ENCODE results near the gene GUCY1A2.
"Not testable (repeated sequence)": the region's sequence is repeated elsewhere in the genome, so short reads cannot be mapped to it uniquely, and the experiment has no call there.

The GUCY1A2 gene, protein sequence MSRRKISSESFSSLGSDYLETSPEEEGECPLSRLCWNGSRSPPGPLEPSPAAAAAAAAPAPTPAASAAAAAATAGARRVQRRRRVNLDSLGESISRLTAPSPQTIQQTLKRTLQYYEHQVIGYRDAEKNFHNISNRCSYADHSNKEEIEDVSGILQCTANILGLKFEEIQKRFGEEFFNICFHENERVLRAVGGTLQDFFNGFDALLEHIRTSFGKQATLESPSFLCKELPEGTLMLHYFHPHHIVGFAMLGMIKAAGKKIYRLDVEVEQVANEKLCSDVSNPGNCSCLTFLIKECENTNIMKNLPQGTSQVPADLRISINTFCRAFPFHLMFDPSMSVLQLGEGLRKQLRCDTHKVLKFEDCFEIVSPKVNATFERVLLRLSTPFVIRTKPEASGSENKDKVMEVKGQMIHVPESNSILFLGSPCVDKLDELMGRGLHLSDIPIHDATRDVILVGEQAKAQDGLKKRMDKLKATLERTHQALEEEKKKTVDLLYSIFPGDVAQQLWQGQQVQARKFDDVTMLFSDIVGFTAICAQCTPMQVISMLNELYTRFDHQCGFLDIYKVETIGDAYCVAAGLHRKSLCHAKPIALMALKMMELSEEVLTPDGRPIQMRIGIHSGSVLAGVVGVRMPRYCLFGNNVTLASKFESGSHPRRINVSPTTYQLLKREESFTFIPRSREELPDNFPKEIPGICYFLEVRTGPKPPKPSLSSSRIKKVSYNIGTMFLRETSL

DNA sequence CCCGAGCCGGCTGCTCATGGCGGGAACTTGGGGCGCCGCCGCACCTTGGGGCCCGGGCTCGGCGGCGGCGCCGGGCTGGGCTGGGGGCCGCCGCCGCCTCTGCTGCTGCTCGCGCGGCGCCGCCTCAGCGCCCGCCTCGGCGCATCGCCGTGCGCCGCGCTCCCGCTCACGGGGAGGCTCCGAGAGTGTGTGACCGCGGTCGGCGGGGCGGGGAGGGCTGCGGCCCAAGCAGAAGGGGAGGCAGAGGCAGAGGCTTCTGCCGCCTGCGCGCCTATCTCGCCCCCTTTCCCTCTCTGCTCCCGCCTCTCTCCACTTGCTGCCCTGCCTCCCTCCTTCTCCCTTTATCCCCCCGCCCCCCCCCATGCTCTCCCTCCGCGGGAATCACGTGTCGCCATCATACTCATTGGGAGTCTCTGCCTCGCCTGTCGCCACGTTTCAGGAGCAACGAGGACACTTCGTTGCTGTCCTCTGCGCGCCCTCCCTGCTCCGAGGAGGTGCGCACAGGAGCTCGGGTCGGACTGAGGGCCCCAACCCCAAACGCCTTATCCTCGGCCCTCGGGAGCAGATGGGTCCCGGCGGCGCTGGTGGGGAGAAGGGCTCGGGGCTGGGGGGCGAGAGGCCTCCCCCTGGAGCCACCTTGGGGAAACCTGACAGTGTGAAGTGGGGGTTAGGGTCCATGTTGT lies at the start of gene GUCY1A2:
GUCY1A2 (minus strand) TSS at position 258 of the 683 bp plus-strand sequence. CDS start 421 bp downstream, outside the sequence.
- DNase-seq (ENCODE audit: extremely low spot score, insufficient read length, low read depth) (no peak), FAIRE-seq (no peak)

- DNase-seq (ENCODE audit: extremely low spot score, insufficient read length, low read depth), result no peak
- no peak for FAIRE-seq
Observed at GRCh38 chr11:107054391-107054790, 36.1 kb upstream of the GUCY1A2 start.

GRCh38 chr11:107051332-107051731 lies 33.1 kb upstream of the GUCY1A2 start:
- not testable (repeated sequence) for FAIRE-seq; DNase-seq (ENCODE audit: extremely low spot score, insufficient read length, low read depth)

DNA sequence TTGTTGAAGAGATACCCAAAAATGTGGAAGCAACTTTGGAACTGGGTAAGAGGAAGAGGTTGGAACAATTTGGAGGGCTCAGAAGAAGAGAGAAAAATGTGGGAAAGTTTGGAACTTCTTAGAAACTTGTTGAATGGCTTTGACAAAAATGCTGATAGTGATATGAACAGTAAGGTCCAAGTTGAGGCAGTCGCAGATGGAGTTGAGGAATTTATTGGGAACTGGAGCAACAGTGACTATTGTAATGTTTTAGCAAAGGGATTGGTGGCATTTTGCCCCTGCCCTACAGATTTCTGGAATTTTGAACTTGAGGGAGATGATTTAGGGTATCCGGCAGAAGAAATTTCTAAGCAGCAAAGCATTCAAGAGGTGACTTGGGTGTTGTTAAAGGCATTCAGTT lies 32.6 kb upstream of the GUCY1A2 start:
- DNase-seq (ENCODE audit: extremely low spot score, insufficient read length, low read depth); FAIRE-seq: not testable (repeated sequence)

- DNase-seq (ENCODE audit: extremely low spot score, insufficient read length, low read depth) (no peak), FAIRE-seq (no peak)
Observed at GRCh38 chr11:107050121-107050520, 31.8 kb upstream of the GUCY1A2 start.

DNA sequence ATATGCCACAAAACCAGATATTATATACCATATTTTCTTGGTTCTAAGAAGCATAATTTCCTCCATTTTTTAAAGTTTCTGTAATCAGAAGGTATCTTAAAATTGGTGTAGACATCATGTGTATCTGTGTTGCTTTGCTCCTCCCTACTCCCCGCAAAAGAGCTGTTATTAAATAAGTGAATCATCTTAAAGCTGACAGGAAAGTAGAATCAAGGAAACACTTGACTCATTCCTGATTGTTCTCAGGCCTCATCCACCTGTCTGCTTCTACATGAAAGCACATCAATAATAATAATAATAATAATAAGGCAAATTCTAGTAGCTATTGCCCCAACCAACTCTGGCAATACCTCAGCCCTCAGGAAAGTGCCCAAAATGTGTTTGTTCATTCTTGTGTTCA lies 26.2 kb upstream of the GUCY1A2 start:
- FAIRE-seq (no peak), DNase-seq (ENCODE audit: extremely low spot score, insufficient read length, low read depth) (no peak)

GRCh38 chr11:107043242-107044006 lies 25.1 kb upstream of the GUCY1A2 start:
- no peak for DNase-seq (ENCODE audit: extremely low spot score, insufficient read length, low read depth)
- FAIRE-seq, result peak; percentile 44

DNA sequence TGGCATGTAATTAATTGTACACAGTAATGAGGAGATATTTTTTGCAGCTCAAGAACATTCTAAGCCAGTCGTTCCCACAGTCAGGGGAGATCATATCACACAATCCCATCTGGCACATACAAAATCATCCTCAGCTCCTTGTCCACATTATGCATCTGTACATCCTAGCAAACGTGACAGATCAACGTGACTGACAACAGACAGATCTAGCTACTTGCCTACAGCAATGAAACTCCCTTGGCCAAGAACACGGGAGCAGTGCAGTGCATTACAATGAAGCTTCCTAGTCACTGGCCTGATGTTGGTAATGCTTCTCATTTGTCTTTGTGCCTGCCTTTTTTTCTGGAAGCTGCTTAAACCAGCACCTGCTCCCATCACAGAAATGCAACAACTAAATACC lies 24.5 kb upstream of the GUCY1A2 start:
- DNase-seq (ENCODE audit: extremely low spot score, insufficient read length, low read depth), result no peak
- no peak for FAIRE-seq

DNA sequence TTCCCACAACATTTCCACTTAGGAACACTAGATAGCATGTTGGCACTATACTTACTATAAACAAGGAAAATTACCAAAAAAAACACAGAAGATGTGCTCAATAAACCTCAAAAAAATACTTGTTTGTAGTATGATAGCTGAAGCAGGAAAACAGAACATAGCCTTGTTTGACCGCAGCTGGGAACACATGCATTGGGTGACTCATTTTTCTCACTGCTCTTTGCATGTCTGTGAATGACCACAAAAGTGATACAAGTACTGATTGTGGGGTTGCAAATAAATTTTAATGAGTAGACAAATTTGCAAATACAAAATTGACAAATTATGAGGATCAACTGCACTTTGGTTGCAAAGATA lies 22.8 kb upstream of the GUCY1A2 start:
- DNase-seq (ENCODE audit: extremely low spot score, insufficient read length, low read depth) (no peak), FAIRE-seq (no peak)

DNA sequence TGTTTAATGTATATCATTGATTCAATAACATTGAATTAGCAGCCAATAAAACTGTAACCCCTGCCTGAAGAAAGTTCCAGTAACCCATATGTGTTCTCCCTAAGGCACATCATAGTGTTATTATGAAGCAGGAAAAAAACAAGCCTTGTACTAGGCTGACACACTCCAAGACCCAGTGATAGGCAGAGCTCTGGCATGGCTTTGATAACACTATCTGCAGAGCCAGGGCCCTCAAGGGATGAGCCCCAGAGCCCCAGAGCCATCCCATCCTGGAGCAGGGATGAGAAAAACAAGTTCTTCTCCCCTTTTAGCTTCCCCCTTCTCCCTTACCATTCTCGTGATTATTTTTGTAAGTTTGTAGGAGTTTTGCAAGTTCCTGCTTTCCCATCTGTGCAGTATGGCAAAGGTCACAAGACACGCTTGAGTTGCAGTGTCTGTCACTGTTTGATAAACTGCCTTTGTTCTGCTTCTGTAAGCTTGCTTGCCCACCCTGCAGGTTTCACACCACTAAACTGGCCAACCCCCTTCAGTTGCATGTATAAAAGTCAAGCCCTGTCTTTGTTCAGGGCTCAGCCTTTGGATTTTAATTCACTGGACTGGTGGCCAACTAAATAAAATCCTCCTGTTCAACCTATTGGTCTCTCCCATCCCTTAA lies 22.3 kb upstream of the GUCY1A2 start:
- no peak for FAIRE-seq
- no peak for DNase-seq (ENCODE audit: extremely low spot score, insufficient read length, low read depth)

- DNase-seq (ENCODE audit: extremely low spot score, insufficient read length, low read depth) (no peak), FAIRE-seq (no peak)
Observed at GRCh38 chr11:107025673-107026072, 7.4 kb upstream of the GUCY1A2 start.

GRCh38 chr11:107020594-107020993 lies 2.3 kb upstream of the GUCY1A2 start:
- DNase-seq (ENCODE audit: extremely low spot score, insufficient read length, low read depth), result no peak
- no peak for FAIRE-seq

DNA sequence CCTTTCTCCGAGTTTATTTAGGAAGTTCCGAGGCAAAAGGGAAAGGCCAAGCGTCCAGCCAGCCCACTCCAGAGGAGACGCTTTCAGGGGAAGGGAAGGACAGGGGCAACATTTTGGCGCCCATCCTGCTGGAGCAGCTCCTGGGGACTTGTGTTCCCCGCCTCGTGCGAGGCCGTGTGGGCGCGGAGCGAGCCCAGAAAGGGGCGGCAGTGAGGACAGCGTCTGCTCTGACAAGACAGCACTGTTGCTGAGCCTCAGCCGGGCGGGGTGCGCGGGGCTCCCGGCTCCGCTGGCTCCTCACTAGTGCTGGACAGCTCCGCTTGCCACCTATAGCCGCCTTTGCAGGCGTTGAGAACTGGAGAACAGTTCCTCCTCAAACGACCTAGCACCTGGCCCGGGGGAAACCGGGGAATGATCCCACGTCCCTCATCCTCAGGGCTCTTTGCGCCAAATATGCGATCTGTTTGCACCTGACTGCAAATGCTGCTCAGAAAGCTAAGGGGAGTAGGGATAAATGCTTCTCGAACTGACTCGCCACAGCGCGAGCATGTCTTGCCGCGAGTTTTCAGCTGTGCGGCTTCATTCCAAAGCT lies 722 bp upstream of the GUCY1A2 start:
- FAIRE-seq, result no peak
- no peak for DNase-seq (ENCODE audit: extremely low spot score, insufficient read length, low read depth)

DNA sequence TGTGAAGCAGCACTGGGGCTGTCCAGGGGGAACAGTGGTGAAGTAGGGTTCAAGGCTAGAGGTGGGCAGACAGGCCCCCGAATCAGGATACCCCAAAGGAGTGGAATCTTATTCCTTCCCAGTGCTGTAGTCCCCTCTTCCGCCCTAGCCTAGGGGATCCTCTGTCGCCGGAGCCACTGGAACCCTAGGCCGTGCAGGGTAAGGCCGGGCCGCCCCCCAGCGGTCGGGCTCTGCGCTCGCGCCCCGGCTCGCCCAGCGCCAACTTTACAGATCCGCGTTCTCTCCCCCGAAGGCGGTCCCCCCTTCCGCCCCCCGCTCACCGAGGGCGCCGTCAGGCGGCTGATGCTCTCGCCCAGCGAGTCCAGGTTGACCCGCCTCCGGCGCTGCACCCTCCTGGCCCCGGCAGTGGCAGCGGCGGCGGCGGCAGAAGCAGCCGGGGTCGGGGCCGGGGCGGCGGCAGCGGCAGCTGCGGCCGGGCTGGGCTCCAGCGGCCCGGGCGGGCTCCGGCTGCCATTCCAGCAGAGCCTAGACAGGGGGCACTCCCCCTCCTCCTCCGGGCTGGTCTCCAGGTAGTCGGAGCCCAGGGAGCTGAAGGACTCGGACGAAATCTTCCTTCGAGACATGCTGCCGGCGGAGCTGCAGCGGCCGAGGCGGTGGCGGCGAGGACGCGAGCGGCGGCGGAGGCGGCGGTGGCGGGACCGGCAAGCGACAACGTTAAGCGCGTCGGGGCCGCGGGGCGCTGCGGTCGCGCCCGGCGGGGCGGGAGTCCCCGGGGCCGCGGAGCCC lies 650 bp downstream of the GUCY1A2 start:
- DNase-seq (ENCODE audit: extremely low spot score, insufficient read length, low read depth), result no peak
- FAIRE-seq, result no peak

DNA sequence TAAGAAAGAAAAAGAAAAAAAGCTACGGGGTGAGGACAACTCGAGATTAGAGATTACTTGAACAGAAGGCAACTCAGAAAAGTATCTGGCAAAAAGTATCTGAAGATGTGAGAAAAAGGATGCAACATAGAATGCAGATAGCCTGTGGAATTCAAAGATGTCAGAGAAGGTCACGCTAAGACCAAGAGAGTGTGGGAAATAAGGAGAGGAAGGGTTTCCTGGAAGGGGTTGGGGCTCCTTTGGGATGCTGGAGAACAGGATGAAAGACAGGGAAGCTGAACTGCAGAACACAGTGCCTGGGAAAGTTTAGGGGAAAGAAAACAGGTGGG lies 1.2 kb downstream of the GUCY1A2 start:
- DNase-seq (ENCODE audit: extremely low spot score, insufficient read length, low read depth) (no peak), FAIRE-seq (no peak)

- DNase-seq (ENCODE audit: extremely low spot score, insufficient read length, low read depth) (no peak), FAIRE-seq (no peak)
Observed at GRCh38 chr11:107014871-107015270, 3.4 kb downstream of the GUCY1A2 start.

DNA sequence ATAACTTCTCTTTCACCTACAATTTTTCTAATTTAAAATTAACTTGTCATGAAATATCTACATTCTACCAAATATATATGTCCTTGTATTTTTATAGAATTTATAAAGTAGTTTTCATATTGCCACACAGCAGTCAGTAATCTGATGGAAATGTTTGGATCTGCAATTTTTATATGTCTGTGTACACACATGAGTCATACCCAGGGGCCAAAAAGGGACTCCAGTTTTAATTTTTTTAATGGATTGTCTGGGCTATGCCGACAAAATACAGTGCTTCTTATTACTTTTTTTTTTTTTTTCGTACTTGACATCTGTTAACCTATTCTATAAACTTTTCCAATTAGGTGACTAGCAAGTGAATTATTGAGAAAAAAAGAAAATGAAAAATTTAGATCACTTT lies 6.3 kb downstream of the GUCY1A2 start:
- FAIRE-seq (no peak), DNase-seq (ENCODE audit: extremely low spot score, insufficient read length, low read depth) (no peak)

DNA sequence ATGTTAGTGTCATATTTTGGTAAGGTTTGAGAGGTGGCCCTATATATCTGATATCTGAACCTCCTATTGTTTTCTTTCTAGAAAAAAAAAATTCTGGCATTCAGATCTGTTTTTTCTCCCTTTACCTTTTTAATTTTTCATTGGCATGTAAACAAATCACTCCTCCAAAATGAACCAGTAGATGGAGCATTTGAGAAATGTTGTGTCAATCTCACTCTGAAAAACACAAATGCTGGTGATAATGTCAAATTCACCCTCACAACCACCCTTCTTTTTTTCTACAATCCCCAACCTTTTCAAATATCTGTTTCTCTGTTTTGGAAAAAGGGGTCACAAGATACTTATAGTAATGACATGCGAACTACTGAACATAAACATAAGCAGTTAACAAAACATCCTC lies 9.1 kb downstream of the GUCY1A2 start:
- FAIRE-seq (no peak), DNase-seq (ENCODE audit: extremely low spot score, insufficient read length, low read depth) (no peak)
